T-helper 2 cell treated with Interferon-gamma antibody and Interleukin-4, amounts not matched to agents 5 μg/mL and 100 μg/mL, for 36 hours (primary cell): ENCODE measurements around the gene AOX1.
A peak's percentile ranks its signal among the peaks of the same experiment; 100 is the strongest.
"Not testable (repeated sequence)": the region's sequence is repeated elsewhere in the genome, so short reads cannot be mapped to it uniquely, and the experiment has no call there.

Experiments used
- DNase-seq: peaks from one replicate; pipeline ENCODE4 v3.0.0; 2021; ENCODE audit warnings: low spot score
- H3K27ac Mint-ChIP-seq: one replicate; pipeline ENCODE4 v1.8.0; 2021; ENCODE audit warnings: mild to moderate bottlenecking, mixed read lengths
- H3K27me3 Mint-ChIP-seq: one replicate; pipeline ENCODE4 v1.8.0; 2021; ENCODE audit warnings: low read depth, mixed read lengths
- H3K36me3 Mint-ChIP-seq: one replicate; pipeline ENCODE4 v1.8.0; 2021; ENCODE audit warnings: low read depth, mixed read lengths
- H3K4me1 Mint-ChIP-seq: one replicate; pipeline ENCODE4 v1.8.0; 2021; ENCODE audit warnings: low read depth, mixed read lengths
- H3K4me3 Mint-ChIP-seq: one replicate; pipeline ENCODE4 v1.8.0; 2022; ENCODE audit warnings: mild to moderate bottlenecking, moderate library complexity, mixed read lengths
- H3K9me3 Mint-ChIP-seq: one replicate; pipeline ENCODE4 v1.8.0; 2021; ENCODE audit warnings: mixed read lengths

The AOX1 gene

GRCh38 chr2:200700856-200701255, 115.0 kb downstream of the AOX1 start:
- DNase-seq = no peak
- Mint-ChIP-seq H3K27ac (no peak overlapping the region), H3K9me3 (no peaks in the 10 kb centered on the region), H3K4me3 (no peak overlapping the region), H3K4me1 (peaks cover 19% of the 10 kb centered on the region), H3K36me3 (no peaks in the 10 kb centered on the region), H3K27me3 (no peaks in the 10 kb centered on the region)

- peaks cover 21% of the 10 kb centered on the region for H3K4me1 Mint-ChIP-seq
- H3K9me3 Mint-ChIP-seq = no peaks in the 10 kb centered on the region
- H3K36me3 Mint-ChIP-seq = no peaks in the 10 kb centered on the region
- no peak overlapping the region for H3K4me3 Mint-ChIP-seq
- H3K27me3 Mint-ChIP-seq = no peaks in the 10 kb centered on the region
- H3K27ac Mint-ChIP-seq = no peak overlapping the region
- DNase-seq = no peak
Measured at GRCh38 chr2:200702044-200702443, 116.2 kb downstream of the AOX1 start.

GRCh38 chr2:200702646-200703118, 116.9 kb downstream of the AOX1 start:
- H3K4me3 Mint-ChIP-seq = no peak overlapping the region
- H3K27me3 Mint-ChIP-seq = no peaks in the 10 kb centered on the region
- H3K9me3 Mint-ChIP-seq = no peaks in the 10 kb centered on the region
- peaks cover 21% of the 10 kb centered on the region for H3K4me1 Mint-ChIP-seq
- no peaks in the 10 kb centered on the region for H3K36me3 Mint-ChIP-seq
- DNase-seq = peak; percentile 78
- peak overlapping the region; percentile 32 for H3K27ac Mint-ChIP-seq

GRCh38 chr2:200703127-200703925, 117.5 kb downstream of the AOX1 start:
- peak overlapping the region; percentile 48 for H3K4me3 Mint-ChIP-seq
- no peaks in the 10 kb centered on the region for H3K9me3 Mint-ChIP-seq
- no peaks in the 10 kb centered on the region for H3K27me3 Mint-ChIP-seq
- peak overlapping the region; percentile 21 for H3K27ac Mint-ChIP-seq
- H3K36me3 Mint-ChIP-seq = no peaks in the 10 kb centered on the region
- peak; percentile 47 for DNase-seq
- H3K4me1 Mint-ChIP-seq = peaks cover 21% of the 10 kb centered on the region

GRCh38 chr2:200703926-200704637, 118.3 kb downstream of the AOX1 start:
- no peak overlapping the region for H3K4me3 Mint-ChIP-seq
- no peaks in the 10 kb centered on the region for H3K9me3 Mint-ChIP-seq

GRCh38 chr2:200705305-200706041, 119.7 kb downstream of the AOX1 start:
- no peak overlapping the region for H3K27ac Mint-ChIP-seq
- no peaks in the 10 kb centered on the region for H3K9me3 Mint-ChIP-seq
- DNase-seq = no peak
- H3K36me3 Mint-ChIP-seq = no peaks in the 10 kb centered on the region
- peaks cover 19% of the 10 kb centered on the region for H3K4me1 Mint-ChIP-seq
- H3K27me3 Mint-ChIP-seq = no peaks in the 10 kb centered on the region
- no peak overlapping the region for H3K4me3 Mint-ChIP-seq

More at GRCh38 chr2:200703926-200704637, 118.3 kb downstream of the AOX1 start:
- no peaks in the 10 kb centered on the region for H3K36me3 Mint-ChIP-seq
- H3K27me3 Mint-ChIP-seq = no peaks in the 10 kb centered on the region
- peaks cover 21% of the 10 kb centered on the region for H3K4me1 Mint-ChIP-seq
- DNase-seq = no peak
- peak overlapping the region; percentile 10 for H3K27ac Mint-ChIP-seq

GRCh38 chr2:200708943-200709342, 123.1 kb downstream of the AOX1 start:
- Mint-ChIP-seq H3K4me3 (no peak overlapping the region), H3K27ac (no peak overlapping the region), H3K27me3 (no peaks in the 10 kb centered on the region), H3K9me3 (no peaks in the 10 kb centered on the region), H3K4me1 (peaks cover 21% of the 10 kb centered on the region), H3K36me3 (peaks cover 2% of the 10 kb centered on the region)
- no peak for DNase-seq

- H3K4me3 Mint-ChIP-seq = peak overlapping the region; percentile 83
- DNase-seq = peak; percentile 94
- H3K27me3 Mint-ChIP-seq = no peaks in the 10 kb centered on the region
- H3K9me3 Mint-ChIP-seq = peaks cover under 1% of the 10 kb centered on the region
- peak overlapping the region; percentile 99 for H3K27ac Mint-ChIP-seq
- peaks cover 13% of the 10 kb centered on the region for H3K4me1 Mint-ChIP-seq
- peaks cover 3% of the 10 kb centered on the region for H3K36me3 Mint-ChIP-seq
Measured at GRCh38 chr2:200713003-200713703, 127.3 kb downstream of the AOX1 start.

- peaks cover 13% of the 10 kb centered on the region for H3K4me1 Mint-ChIP-seq
- peak overlapping the region; percentile 83 for H3K4me3 Mint-ChIP-seq
- peaks cover 6% of the 10 kb centered on the region for H3K9me3 Mint-ChIP-seq
- H3K36me3 Mint-ChIP-seq = peaks cover 6% of the 10 kb centered on the region
- peaks cover 5% of the 10 kb centered on the region for H3K27me3 Mint-ChIP-seq
- peak overlapping the region; percentile 99 for H3K27ac Mint-ChIP-seq
- no peak for DNase-seq
Measured at GRCh38 chr2:200713704-200714064, 127.9 kb downstream of the AOX1 start.

- not testable (repeated sequence) for H3K4me3 Mint-ChIP-seq, DNase-seq, H3K36me3 Mint-ChIP-seq, H3K27ac Mint-ChIP-seq
- peaks cover 12% of the 10 kb centered on the region for H3K27me3 Mint-ChIP-seq
- peaks cover 13% of the 10 kb centered on the region for H3K4me1 Mint-ChIP-seq
- peaks cover 13% of the 10 kb centered on the region for H3K9me3 Mint-ChIP-seq
Measured at GRCh38 chr2:200715014-200715413, 129.2 kb downstream of the AOX1 start.

GRCh38 chr2:200716386-200716785, 130.6 kb downstream of the AOX1 start:
- no peak for DNase-seq
- H3K9me3 Mint-ChIP-seq = peaks cover 18% of the 10 kb centered on the region
- H3K36me3 Mint-ChIP-seq = peaks cover 9% of the 10 kb centered on the region
- H3K27ac Mint-ChIP-seq = no peak overlapping the region
- H3K4me3 Mint-ChIP-seq = no peak overlapping the region
- peaks cover 18% of the 10 kb centered on the region for H3K27me3 Mint-ChIP-seq
- peaks cover 13% of the 10 kb centered on the region for H3K4me1 Mint-ChIP-seq
